HCT116 (cell line): ENCODE results near the gene RHOD. TPM values are rescaled to one million over a fixed set of nuclear protein-coding genes. Genes with fewer than 3 reads are reported as not detected.

Experiments
- ATAC-seq: fragments of 200-7000 bp; cut with Tn5 transposase; 2 replicates; pipeline ENCODE4 v1.9.1; 2020; ENCODE audit warnings: mild to moderate bottlenecking, moderate library complexity
- BruUV-seq: library from RNA; stranded (reverse); fragments of 400-500 nt; replicated peaks from 2 replicates; lab custom pipeline; 2021; lab: Mats Ljungman, UMichigan
- CTCF ChIA-PET: fragments of 300-600 bp; sonication (Branson Sonifier 250); formaldehyde crosslinking; loops from one replicate; lab custom pipeline; 2021; ENCODE audit warnings: antibody characterized with exemption; lab: Charles Lee
- POLR2A ChIA-PET: fragments of 300-600, 350-600 bp; sonication (Branson Sonifier 250); formaldehyde crosslinking; loops from one replicate; lab custom pipeline; 2021; ENCODE audit warnings: antibody characterized with exemption; lab: Charles Lee
- RAD21 ChIA-PET, 2 experiments: fragments of 300-600 bp; sonication (Branson Sonifier 250); formaldehyde crosslinking; loops; one replicate each; lab custom pipeline; 2023; ENCODE audit warnings: low total read pairs in 2 of 2; ENCODE audit not compliant: uncharacterized antibody in 2 of 2, unreplicated experiment in 2 of 2, low non-redundant PET in 1 of 2; lab: Charles Lee
- DNase-seq: peaks from one replicate; pipeline ENCODE4 v3.0.0-alpha.2; 2010; ENCODE audit warnings: low read depth, low spot score
- H2AFZ ChIP-seq: fragments of 200-600 bp; shearing (Covaris generic), sonication (generic); 2 replicates; pipeline ENCODE4 v1.6.1; 2017; ENCODE audit warnings: low read depth, mixed run types, mixed read lengths, antibody characterized with exemption, low read length; ENCODE audit not compliant: poor library complexity, severe bottlenecking
- H3K27ac ChIP-seq: 2 replicates; pipeline ENCODE4 v1.5.1; 2012; ENCODE audit warnings: low read depth, low read length
- H3K27me3 ChIP-seq: fragments of 200-600 bp; sonication (generic); 2 replicates; pipeline ENCODE4 v1.6.1; 2016; ENCODE audit warnings: mixed run types, low read length, mixed read lengths; ENCODE audit not compliant: insufficient read depth
- H3K36me3 ChIP-seq, 2 experiments: fragments of 200-500 bp in 1 of 2; fragments of 200-600 bp in 1 of 2; sonication (Bioruptor generic) in 1 of 2; sonication (generic) in 1 of 2; 2 replicates each; pipeline versions ENCODE4 v1.5.1 to v1.6.1; 2014 to 2016; ENCODE audit warnings: low read length in 2 of 2, inconsistent platforms in 1 of 2, mixed read lengths in 1 of 2, mixed run types in 1 of 2; ENCODE audit not compliant: insufficient read depth in 2 of 2, control insufficient read depth in 1 of 2
- H3K4me1 ChIP-seq, 2 experiments: fragments of 200-600 bp in 1 of 2; sonication (generic) in 1 of 2; 2 replicates each; pipeline versions ENCODE4 v1.5.1 to v1.6.1; 2012 to 2017; ENCODE audit warnings: low read length in 2 of 2, inconsistent platforms in 1 of 2, mild to moderate bottlenecking in 1 of 2, mixed read lengths in 1 of 2, mixed run types in 1 of 2, moderate library complexity in 1 of 2; ENCODE audit not compliant: insufficient read depth in 2 of 2, control insufficient read depth in 1 of 2
- H3K4me2 ChIP-seq: fragments of 200-600 bp; sonication (generic); 2 replicates; pipeline ENCODE4 v1.6.1; 2017; ENCODE audit warnings: mixed run types, low read length, mixed read lengths
- H3K4me3 ChIP-seq, 2 experiments: fragments of 200-600 bp in 1 of 2; sonication (generic) in 1 of 2; replicated peaks in 1 of 2; 2 replicates each; pipeline ENCODE4 v1.5.1; 2011 to 2016; ENCODE audit warnings: low read length in 2 of 2, control low read depth in 1 of 2, low read depth in 1 of 2, mild to moderate bottlenecking in 1 of 2, mixed read lengths in 1 of 2, mixed run types in 1 of 2
- H3K79me2 ChIP-seq: fragments of 200-600 bp; sonication (generic); 2 replicates; pipeline ENCODE4 v1.6.1; 2017; ENCODE audit warnings: mild to moderate bottlenecking, mixed run types, low read length, moderate library complexity, mixed read lengths; ENCODE audit not compliant: insufficient read depth
- H3K9ac ChIP-seq: fragments of 200-600 bp; sonication (generic); 2 replicates; pipeline ENCODE4 v1.6.1; 2016; ENCODE audit warnings: low read length, mixed read lengths
- H3K9me2 ChIP-seq: fragments of 200-600 bp; sonication (generic), shearing (Covaris generic); 2 replicates; pipeline ENCODE4 v1.6.1; 2017; ENCODE audit warnings: mixed run types, mild to moderate bottlenecking, moderate library complexity; ENCODE audit not compliant: insufficient read depth
- H3K9me3 ChIP-seq, 2 experiments: fragments of 200-500 bp in 1 of 2; fragments of 200-600 bp in 1 of 2; sonication (Bioruptor generic) in 1 of 2; sonication (generic) in 1 of 2; 2 replicates each; pipeline ENCODE4 v1.6.1; 2014 to 2017; ENCODE audit warnings: low read length in 2 of 2, mixed read lengths in 2 of 2, inconsistent platforms in 1 of 2, low read depth in 1 of 2, mild to moderate bottlenecking in 1 of 2, mixed run types in 1 of 2, moderate library complexity in 1 of 2; ENCODE audit not compliant: control insufficient read depth in 1 of 2, insufficient read depth in 1 of 2
- H4K20me1 ChIP-seq: fragments of 200-600 bp; sonication (generic), shearing (Covaris generic); 2 replicates; pipeline ENCODE4 v1.6.1; 2017; ENCODE audit warnings: mixed run types, mild to moderate bottlenecking, moderate library complexity; ENCODE audit not compliant: insufficient read depth
- CBX3 ChIP-seq: IDR thresholded peaks from 2 replicates; pipeline ENCODE4 v1.6.1; 2012; ENCODE audit warnings: low read depth
- EGR1 ChIP-seq: IDR thresholded peaks from 2 replicates; pipeline ENCODE4 v1.6.1; 2012; ENCODE audit warnings: low read depth
- ELF1 ChIP-seq: IDR thresholded peaks from 2 replicates; pipeline ENCODE4 v1.6.1; 2012; ENCODE audit warnings: low read depth, borderline replicate concordance
- EZH2 ChIP-seq: fragments of 200-600 bp; sonication (generic); IDR thresholded peaks from 2 replicates; pipeline ENCODE4 v1.6.1; 2017; ENCODE audit warnings: antibody characterized with exemption, mixed run types
- EZH2phosphoT487 ChIP-seq: fragments of 200-600 bp; IDR thresholded peaks from 2 replicates; pipeline ENCODE4 v1.6.1; 2018; ENCODE audit warnings: antibody characterized with exemption, borderline replicate concordance
- FOSL1 ChIP-seq: IDR thresholded peaks from 2 replicates; pipeline ENCODE4 v1.6.1; 2012; ENCODE audit warnings: low read depth
- JUND ChIP-seq: IDR thresholded peaks from 2 replicates; pipeline ENCODE4 v1.6.1; 2012
- POLR2A ChIP-seq: IDR thresholded peaks from 2 replicates; pipeline ENCODE4 v1.7.0; 2011; ENCODE audit warnings: borderline replicate concordance; ENCODE audit not compliant: insufficient read depth, insufficient read length; ENCODE audit errors: extremely low read depth
- RAD21 ChIP-seq: IDR thresholded peaks from 2 replicates; pipeline ENCODE4 v1.6.1; 2012; ENCODE audit warnings: low read depth, mild to moderate bottlenecking
- SIN3A ChIP-seq: IDR thresholded peaks from 2 replicates; pipeline ENCODE4 v1.6.1; 2012; ENCODE audit warnings: low read depth
- SP1 ChIP-seq: IDR thresholded peaks from 2 replicates; pipeline ENCODE4 v1.6.1; 2012; ENCODE audit warnings: low read depth
- TCF7L2 ChIP-seq: IDR thresholded peaks from 2 replicates; pipeline ENCODE4 v1.7.0; 2011; ENCODE audit warnings: borderline replicate concordance, inconsistent platforms; ENCODE audit not compliant: insufficient read depth, insufficient read length; ENCODE audit errors: extremely low read depth
- YY1 ChIP-seq: IDR thresholded peaks from 2 replicates; pipeline ENCODE4 v1.6.1; 2011; ENCODE audit warnings: low read length, low read depth, moderate library complexity, mild to moderate bottlenecking; ENCODE audit not compliant: insufficient replicate concordance; ENCODE audit errors: extremely low read depth
- ZFX ChIP-seq: fragments of 450-650 bp; IDR thresholded peaks from 2 replicates; pipeline ENCODE4 v1.6.1; 2017
- ZNF274 ChIP-seq: fragments of 200-500 bp; sonication (Bioruptor generic); IDR thresholded peaks from 2 replicates; pipeline ENCODE4 v1.6.1; 2014; ENCODE audit warnings: mild to moderate bottlenecking, low read depth, low read length, inconsistent platforms
- intact Hi-C: fragments of 100-400 bp; cut with micrococcal nuclease; formaldehyde crosslinking; loops from 2 replicates; pipeline ENCODE4 v1.10.0; 2022
- total RNA-seq: library from RNA; stranded (reverse); gene quantifications from one replicate; pipeline ENCODE4 v1.2.1, GENCODE V29; 2021; ENCODE audit not compliant: unreplicated experiment
- TF ChIP-seq, protein P1 (sequence below), 3 experiments: fragments of 200-600 bp in 1 of 3; sonication (generic) in 1 of 3; IDR thresholded peaks in 2 of 3; conservative IDR thresholded peaks in 1 of 3; 2 replicates each; pipeline ENCODE4 v1.5.1; 2012 to 2017; ENCODE audit warnings: low read depth in 2 of 3, low read length in 2 of 3, antibody characterized with exemption in 1 of 3, borderline replicate concordance in 1 of 3, control low read depth in 1 of 3, mild to moderate bottlenecking in 1 of 3, mixed read lengths in 1 of 3, mixed run types in 1 of 3, moderate library complexity in 1 of 3; ENCODE audit not compliant: insufficient read depth in 1 of 3
- TF ChIP-seq, protein P2 (sequence below): IDR thresholded peaks from 2 replicates; pipeline ENCODE4 v1.6.1; 2012
- TF ChIP-seq, protein P3 (sequence below): IDR thresholded peaks from 2 replicates; pipeline ENCODE4 v1.6.1; 2012; ENCODE audit warnings: low read depth

The RHOD gene
- total RNA-seq, 1 experiment from 2014 or later: 42.0 TPM

DNA sequence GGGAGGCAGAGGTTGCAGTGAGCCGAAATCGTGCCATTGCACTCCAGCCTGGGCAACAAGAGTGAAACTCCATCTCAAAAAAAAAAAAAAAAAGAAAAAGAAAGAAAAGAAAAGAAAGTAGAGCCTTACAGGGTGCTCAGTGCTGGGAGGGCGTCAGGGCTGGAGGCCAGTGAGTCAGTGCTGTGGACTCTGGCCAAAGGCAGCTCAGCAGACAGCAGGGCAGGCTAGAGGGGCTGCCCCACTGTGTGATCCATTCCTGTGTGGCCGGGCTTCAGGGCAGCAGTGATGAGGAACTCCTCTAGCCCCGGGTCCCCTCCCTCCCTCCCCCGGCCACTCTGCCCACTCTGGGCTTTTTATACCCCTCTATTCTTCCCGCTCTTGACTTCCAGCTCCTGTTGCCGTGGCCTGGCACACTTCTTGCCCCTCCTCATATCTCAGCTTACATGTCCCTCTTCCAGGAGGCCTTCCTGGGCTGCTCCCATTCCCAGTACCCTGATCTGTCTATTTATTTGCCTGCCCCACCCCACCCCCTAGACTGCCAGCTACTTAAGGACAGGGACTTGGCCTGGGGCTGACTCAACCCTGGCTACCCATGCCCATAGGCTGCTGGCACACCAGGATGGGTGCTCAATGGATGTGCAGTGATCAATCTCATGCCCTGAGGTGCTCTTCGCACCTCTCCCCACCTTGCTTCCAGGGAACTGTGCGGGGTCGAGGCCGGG is 23.7 kb upstream of the RHOD start:
- DNase-seq (no peak), ATAC-seq (peak; percentile 76)
- ChIA-PET CTCF (interaction anchor here (0.6 to 1.2 kb wide), 3 partner anchors 8 to 355 kb away, joined by 3 read pairs; no protein-coding TSS in a partner anchor), POLR2A (interaction anchor here (0.8 kb wide), 1 partner anchor 10 kb away, joined by 3 read pairs; the partner anchor contains the start of gene SYT12), RAD21 (interaction anchor here in 1 of 2 experiments (0.7 kb wide), 1 partner anchor 48 kb away, joined by 3 read pairs; no protein-coding TSS in a partner anchor)
- no peak for TF ChIP-seq TCF7L2
- no peak for TF ChIP-seq ZFX
- no peak for TF ChIP-seq ELF1
- TF ChIP-seq, protein P1, sequence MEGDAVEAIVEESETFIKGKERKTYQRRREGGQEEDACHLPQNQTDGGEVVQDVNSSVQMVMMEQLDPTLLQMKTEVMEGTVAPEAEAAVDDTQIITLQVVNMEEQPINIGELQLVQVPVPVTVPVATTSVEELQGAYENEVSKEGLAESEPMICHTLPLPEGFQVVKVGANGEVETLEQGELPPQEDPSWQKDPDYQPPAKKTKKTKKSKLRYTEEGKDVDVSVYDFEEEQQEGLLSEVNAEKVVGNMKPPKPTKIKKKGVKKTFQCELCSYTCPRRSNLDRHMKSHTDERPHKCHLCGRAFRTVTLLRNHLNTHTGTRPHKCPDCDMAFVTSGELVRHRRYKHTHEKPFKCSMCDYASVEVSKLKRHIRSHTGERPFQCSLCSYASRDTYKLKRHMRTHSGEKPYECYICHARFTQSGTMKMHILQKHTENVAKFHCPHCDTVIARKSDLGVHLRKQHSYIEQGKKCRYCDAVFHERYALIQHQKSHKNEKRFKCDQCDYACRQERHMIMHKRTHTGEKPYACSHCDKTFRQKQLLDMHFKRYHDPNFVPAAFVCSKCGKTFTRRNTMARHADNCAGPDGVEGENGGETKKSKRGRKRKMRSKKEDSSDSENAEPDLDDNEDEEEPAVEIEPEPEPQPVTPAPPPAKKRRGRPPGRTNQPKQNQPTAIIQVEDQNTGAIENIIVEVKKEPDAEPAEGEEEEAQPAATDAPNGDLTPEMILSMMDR (IDR thresholded peaks at IDR 0.05 in 2 of 3, conservative IDR thresholded peaks at IDR 0.05 in 1 of 3; ENCODE audit: borderline replicate concordance in 1 of 3, insufficient read depth in 1 of 3, low read depth in 2 of 3, low read length in 2 of 3): no peak
- no peak for TF ChIP-seq SIN3A
- TF ChIP-seq SP1: no peak
- TF ChIP-seq, protein P2, sequence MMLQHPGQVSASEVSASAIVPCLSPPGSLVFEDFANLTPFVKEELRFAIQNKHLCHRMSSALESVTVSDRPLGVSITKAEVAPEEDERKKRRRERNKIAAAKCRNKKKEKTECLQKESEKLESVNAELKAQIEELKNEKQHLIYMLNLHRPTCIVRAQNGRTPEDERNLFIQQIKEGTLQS: no peak
- TF ChIP-seq YY1: no peak
- no peak for TF ChIP-seq RAD21
- no peak for TF ChIP-seq ZNF274
- no peak for TF ChIP-seq CBX3
- TF ChIP-seq, protein P3, sequence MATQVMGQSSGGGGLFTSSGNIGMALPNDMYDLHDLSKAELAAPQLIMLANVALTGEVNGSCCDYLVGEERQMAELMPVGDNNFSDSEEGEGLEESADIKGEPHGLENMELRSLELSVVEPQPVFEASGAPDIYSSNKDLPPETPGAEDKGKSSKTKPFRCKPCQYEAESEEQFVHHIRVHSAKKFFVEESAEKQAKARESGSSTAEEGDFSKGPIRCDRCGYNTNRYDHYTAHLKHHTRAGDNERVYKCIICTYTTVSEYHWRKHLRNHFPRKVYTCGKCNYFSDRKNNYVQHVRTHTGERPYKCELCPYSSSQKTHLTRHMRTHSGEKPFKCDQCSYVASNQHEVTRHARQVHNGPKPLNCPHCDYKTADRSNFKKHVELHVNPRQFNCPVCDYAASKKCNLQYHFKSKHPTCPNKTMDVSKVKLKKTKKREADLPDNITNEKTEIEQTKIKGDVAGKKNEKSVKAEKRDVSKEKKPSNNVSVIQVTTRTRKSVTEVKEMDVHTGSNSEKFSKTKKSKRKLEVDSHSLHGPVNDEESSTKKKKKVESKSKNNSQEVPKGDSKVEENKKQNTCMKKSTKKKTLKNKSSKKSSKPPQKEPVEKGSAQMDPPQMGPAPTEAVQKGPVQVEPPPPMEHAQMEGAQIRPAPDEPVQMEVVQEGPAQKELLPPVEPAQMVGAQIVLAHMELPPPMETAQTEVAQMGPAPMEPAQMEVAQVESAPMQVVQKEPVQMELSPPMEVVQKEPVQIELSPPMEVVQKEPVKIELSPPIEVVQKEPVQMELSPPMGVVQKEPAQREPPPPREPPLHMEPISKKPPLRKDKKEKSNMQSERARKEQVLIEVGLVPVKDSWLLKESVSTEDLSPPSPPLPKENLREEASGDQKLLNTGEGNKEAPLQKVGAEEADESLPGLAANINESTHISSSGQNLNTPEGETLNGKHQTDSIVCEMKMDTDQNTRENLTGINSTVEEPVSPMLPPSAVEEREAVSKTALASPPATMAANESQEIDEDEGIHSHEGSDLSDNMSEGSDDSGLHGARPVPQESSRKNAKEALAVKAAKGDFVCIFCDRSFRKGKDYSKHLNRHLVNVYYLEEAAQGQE: no peak
- TF ChIP-seq EGR1: no peak
- TF ChIP-seq EZH2phosphoT487: no peak
- TF ChIP-seq FOSL1: no peak
- no peak for TF ChIP-seq JUND
- TF ChIP-seq EZH2: no peak
- TF ChIP-seq POLR2A: no peak
- Histone ChIP-seq H3K79me2 (no peaks in the 10 kb centered on the region), H3K4me1 (peaks cover 28 to 36% of the 10 kb centered on the region in 2 experiments), H2AFZ (no peak overlapping the region), H3K9ac (no peak overlapping the region), H3K36me3 (no peaks in the 10 kb centered on the region), H3K4me3 (no peak overlapping the region), H3K9me3 (no peaks in the 10 kb centered on the region), H4K20me1 (no peaks in the 10 kb centered on the region), H3K9me2 (no peaks in the 10 kb centered on the region), H3K4me2 (peak overlapping the region; percentile 47), H3K27me3 (no peaks in the 10 kb centered on the region), H3K27ac (peak overlapping the region; percentile 25; the same call in 1 of the 2 replicates)
- no TSS peak for BruUV-seq
- intact Hi-C loops: no loop called here
